ENCODE results near the gene CREB3L1. TPM values are rescaled to one million over a fixed set of nuclear protein-coding genes. Genes with fewer than 3 reads are reported as not detected.

The CREB3L1 gene
- total and polyA plus RNA-seq, 10 donors: 0.28 to 8.9 (median 2.8) TPM

DNA sequence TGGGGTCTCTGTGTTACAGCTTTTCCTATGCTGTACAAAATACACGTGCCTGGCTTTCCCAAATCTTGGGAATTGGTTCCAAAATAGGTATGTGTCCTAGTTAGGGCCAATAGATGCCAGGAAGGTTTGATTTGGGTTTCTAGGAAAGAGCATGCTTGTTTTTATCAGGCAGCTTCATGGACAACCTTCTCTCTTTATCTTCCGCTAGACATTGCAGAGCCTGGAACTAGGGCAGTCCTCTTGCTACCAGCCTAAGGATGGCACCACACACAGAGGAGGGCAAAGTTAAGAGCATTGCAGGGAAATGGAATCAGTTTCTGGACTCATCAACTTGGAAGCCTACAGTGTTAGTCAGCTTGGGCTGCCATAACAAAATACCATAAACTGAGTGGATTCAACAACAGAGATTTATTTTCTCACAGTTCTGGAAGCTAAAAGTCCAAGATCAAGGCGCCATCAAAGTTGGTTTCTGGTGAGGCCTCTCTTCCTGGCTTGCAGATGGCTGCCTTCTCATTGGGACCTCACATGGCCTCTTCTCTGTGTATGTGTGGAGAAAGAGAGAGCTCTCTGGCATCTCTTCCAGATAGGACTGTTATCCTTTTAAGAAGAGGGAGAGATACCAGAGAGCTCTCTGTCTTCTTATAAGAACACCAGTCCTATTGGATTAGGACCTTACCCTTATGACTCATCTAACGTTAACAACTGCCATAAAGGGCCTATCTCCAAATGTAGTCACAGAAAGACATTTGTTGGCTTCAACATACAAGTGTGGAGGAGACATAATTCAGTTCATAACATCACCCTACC lies 27.3 kb upstream of the CREB3L1 start:
- intact Hi-C loops (cut with DNase I; ENCODE audit: low total_unique reads): no loop called here

DNA sequence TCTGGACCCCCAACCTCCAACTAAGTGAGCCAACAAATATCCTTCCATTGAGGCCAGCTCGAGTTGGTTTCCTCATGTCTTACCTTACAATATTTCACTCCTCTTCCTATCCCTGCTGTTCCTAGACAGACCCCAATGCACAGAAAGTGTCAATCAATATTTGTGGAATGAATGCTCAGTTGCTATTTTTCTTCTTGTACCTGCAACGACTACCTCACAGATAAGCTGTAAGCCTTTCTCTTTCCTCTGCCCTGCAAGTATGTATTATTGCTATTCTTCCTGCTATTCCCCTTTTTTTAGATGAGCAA lies 26.8 kb upstream of the CREB3L1 start:
- Histone ChIP-seq H3K36me3 (no peaks in the 10 kb centered on the region), H3K9me3 (no peaks in the 10 kb centered on the region), H3K4me3 (no peak overlapping the region), H3K27ac (no peak overlapping the region), H3K4me1 (no peaks in the 10 kb centered on the region), H3K27me3 (replicated peaks in 1 of 7) (no peaks in the 10 kb centered on the region)
- no peak for DNase-seq
- WGBS, 5 donors: 88 to 96% (median 90%) methylated on average over 2 of the region's 2 CpGs
- intact Hi-C loops (cut with DNase I; ENCODE audit: low total_unique reads): no loop called here
- TF ChIP-seq, protein P1, sequence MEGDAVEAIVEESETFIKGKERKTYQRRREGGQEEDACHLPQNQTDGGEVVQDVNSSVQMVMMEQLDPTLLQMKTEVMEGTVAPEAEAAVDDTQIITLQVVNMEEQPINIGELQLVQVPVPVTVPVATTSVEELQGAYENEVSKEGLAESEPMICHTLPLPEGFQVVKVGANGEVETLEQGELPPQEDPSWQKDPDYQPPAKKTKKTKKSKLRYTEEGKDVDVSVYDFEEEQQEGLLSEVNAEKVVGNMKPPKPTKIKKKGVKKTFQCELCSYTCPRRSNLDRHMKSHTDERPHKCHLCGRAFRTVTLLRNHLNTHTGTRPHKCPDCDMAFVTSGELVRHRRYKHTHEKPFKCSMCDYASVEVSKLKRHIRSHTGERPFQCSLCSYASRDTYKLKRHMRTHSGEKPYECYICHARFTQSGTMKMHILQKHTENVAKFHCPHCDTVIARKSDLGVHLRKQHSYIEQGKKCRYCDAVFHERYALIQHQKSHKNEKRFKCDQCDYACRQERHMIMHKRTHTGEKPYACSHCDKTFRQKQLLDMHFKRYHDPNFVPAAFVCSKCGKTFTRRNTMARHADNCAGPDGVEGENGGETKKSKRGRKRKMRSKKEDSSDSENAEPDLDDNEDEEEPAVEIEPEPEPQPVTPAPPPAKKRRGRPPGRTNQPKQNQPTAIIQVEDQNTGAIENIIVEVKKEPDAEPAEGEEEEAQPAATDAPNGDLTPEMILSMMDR (IDR thresholded peaks at IDR 0.05 in 8 of 11, conservative IDR thresholded peaks at IDR 0.05 in 3 of 11): no peak
- TF ChIP-seq POLR2A (IDR thresholded peaks at IDR 0.05): no peak
- no peak for TF ChIP-seq POLR2AphosphoS5 (IDR thresholded peaks at IDR 0.05)

More for the DNA sequence above, 27.3 kb upstream of the CREB3L1 start:
- TF ChIP-seq POLR2AphosphoS5 (IDR thresholded peaks at IDR 0.05) (no peak), POLR2A (IDR thresholded peaks at IDR 0.05) (no peak)
- TF ChIP-seq, protein P1 (IDR thresholded peaks at IDR 0.05 in 8 of 11, conservative IDR thresholded peaks at IDR 0.05 in 3 of 11): no peak
- H3K9me3 ChIP-seq: no peaks in the 10 kb centered on the region
- H3K27me3 ChIP-seq (replicated peaks in 1 of 7): no peaks in the 10 kb centered on the region
- no peak overlapping the region for H3K4me3 ChIP-seq
- H3K36me3 ChIP-seq: no peaks in the 10 kb centered on the region
- no peaks in the 10 kb centered on the region for H3K4me1 ChIP-seq
- no peak for DNase-seq
- WGBS, 5 donors: 76 to 94% (median 85%) methylated on average over 4 of the region's 4 CpGs
- H3K27ac ChIP-seq: no peak overlapping the region

DNA sequence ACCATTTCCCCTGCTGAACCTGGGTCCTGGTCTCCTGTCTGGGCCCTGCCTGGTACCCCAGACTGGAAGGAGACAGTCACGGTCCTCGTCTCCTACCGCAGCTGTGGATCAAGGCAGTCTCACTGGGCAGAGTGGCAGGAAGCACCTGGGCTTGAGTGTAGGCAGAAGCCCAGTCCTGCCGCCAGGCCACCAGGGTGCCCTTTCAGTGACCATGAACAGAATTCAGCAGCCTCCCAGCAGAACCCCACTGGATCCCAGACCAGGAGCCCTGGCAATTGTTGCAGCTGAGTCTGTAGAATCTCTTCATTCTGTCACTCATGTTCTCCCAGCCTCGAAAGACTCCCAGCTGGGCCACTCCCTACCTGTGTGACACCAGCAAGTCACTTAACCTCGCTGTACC lies 25.5 kb upstream of the CREB3L1 start:
- Histone ChIP-seq H3K4me1 (no peaks in the 10 kb centered on the region), H3K27ac (no peak overlapping the region), H3K9me3 (no peaks in the 10 kb centered on the region), H3K36me3 (no peaks in the 10 kb centered on the region), H3K4me3 (no peak overlapping the region), H3K27me3 (replicated peaks in 1 of 7) (no peaks in the 10 kb centered on the region)
- TF ChIP-seq POLR2AphosphoS5 (IDR thresholded peaks at IDR 0.05) (peak in 1 of 3 donors; percentile 20), POLR2A (IDR thresholded peaks at IDR 0.05) (no peak)
- DNase-seq: no peak
- intact Hi-C loops (cut with DNase I; ENCODE audit: low total_unique reads): no loop called here
- 67 to 71% (median 70%) methylated on average over 5 to 6 of the region's 6 CpGs for WGBS, 5 donors

DNA sequence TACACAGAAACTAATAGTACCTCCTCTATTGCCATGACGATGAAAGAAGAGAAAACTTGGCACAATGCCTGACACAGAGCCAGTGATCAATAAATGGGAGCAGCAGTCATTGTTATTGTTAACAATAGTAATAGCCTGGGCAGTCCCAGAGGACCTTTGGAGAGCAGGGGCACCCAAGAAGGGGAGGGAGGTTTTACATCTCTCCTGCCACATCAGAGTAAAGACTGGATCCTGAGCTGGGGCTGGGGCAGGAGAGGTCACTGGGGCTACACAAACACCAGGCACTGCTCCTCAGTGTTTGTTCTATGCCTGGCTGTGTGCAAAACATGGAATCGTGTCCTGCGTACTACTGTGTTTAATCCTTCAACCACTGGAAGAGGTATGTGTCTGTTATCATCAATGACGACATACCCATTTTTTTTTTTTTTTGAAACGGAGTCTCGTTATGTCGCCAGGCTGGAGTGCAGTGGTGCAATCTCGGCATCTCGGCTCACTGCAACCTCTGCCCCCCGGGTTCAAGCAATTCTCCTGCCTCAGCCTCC lies 25.0 kb upstream of the CREB3L1 start:
- intact Hi-C loops (cut with DNase I; ENCODE audit: low total_unique reads): no loop called here
- WGBS, 5 donors: 57 to 88% (median 79%) methylated on average over 10 of the region's 10 CpGs
- no peak overlapping the region for H3K27ac ChIP-seq
- no peaks in the 10 kb centered on the region for H3K9me3 ChIP-seq
- DNase-seq: no peak
- no peaks in the 10 kb centered on the region for H3K4me1 ChIP-seq
- H3K36me3 ChIP-seq: no peaks in the 10 kb centered on the region
- TF ChIP-seq, protein P1 (IDR thresholded peaks at IDR 0.05 in 8 of 11, conservative IDR thresholded peaks at IDR 0.05 in 3 of 11): no peak
- H3K4me3 ChIP-seq: no peak overlapping the region
- no peaks in the 10 kb centered on the region for H3K27me3 ChIP-seq (replicated peaks in 1 of 7)
